Midbrain (tissue), 1 donor: ENCODE data around the gene GPRC5C.
A peak's percentile ranks its signal among the peaks of the same experiment; 100 is the strongest.
"Not testable (repeated sequence)": the region's sequence is repeated elsewhere in the genome, so short reads cannot be mapped to it uniquely, and the experiment has no call there.

Experiments used
- DNase-seq: peaks from one replicate; lab custom pipeline; 2025; lab: John Stamatoyannopoulos, UW

GPRC5C gene

DNA sequence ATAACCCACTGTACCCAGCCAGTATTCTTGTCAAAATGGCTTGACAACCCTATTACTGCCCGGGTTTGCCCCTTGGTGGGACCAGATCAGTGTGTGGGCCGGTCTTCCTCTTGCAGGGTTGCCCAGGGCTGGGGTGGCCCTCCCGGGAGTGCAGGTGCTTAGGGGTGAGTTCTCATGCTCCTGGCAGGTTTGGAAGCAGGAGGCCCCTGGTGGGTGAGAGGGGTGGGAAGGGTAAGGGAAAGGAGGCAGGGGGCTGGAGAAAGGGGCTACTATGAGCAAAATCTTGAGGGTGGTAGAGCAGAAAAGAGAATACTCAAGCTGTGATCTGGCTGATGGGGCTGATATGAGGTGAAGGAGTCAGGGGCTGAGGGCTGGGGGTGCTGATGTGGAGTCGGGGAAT, 41.0 kb downstream of the GPRC5C start:
- no peak for DNase-seq

DNA sequence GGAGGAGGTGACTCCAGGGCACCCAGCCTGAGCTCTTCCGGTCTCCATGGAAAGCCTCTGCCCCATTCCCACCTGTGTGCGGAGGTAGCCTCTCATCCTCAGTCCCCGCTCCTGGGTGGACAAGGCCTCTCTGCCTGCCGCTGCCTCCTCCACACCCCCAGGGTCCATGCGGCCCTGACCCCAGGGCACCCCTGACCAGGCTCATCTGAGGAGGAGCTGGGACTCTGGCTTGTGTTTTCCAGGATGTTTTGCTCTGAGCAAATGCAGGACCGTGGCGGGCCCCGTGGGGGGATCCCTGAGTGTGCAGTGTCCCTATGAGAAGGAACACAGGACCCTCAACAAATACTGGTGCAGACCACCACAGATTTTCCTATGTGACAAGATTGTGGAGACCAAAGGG, 41.4 kb downstream of the GPRC5C start:
- DNase-seq: no peak

DNA sequence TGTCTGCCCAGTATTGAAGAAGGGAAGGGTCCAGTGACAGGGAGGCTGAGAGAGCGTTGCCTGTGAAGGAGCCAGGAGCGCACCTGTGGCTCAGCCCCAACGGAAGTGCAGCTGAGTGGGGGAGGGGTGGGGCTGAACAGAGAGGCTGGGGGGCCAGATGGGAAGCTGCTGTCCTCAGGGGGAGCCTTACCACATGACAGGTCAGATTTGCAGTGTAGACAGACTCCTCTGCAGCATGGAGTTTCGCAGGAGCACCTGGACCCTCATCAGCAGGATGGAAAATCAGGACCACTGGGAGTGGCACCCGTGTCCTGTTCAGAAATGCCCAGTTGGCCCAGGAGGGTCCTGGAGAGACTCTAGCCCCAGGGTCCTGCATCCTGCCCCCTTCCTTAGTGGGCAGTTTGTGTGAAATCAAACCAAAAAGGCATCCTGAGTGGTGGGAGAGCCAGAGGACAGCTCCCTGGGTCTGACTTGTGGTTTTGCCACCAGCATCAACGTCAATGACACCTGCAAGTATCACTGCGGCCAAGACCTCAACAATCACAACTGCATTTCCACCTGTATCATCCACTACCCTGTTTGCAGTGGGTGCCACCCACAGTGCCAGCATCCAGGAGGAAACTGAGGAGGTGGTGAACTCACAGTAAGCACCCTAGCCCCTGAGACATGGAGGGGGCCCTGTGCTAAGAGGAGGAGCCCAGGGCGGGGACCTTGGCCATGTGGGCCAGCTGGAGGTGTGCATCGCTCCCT, 42.3 kb downstream of the GPRC5C start:
- DNase-seq: no peak

DNA sequence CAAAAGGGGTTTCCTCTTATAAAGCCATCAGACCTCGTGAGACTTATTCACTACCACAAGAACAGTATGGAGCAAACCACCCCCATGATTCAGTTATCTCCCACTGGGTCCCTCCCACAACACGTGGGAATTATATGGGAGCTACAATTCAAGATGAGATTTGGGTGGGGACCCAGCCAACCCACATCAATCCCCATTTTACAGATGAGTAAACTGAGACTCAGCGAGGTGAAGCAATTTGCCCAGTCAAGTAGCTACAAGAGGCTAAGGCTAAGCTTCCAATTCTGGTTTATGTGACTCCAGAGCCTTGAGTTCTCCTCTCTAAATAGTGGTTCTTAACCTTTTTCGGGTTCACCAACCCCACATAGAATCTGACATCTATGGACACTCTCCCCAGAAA, 43.3 kb downstream of the GPRC5C start:
- no peak for DNase-seq

DNA sequence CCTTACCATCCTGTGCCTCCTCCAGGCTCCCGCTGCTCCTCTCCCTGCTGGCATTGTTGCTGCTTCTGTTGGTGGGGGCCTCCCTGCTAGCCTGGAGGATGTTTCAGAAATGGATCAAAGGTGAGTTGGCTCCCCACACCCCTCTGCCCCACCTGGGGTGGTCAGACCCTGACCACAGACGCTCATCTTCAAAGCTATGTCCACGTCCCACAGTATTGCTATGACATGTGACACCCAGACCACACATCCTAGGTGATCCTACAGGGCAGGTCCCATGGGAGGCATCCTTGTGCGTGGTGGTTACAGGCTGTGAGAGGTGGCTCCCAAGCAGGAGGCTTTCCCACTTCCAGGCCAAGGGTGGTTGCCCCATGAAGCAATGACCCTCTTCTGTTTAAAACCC, 45.5 kb downstream of the GPRC5C start:
- no peak for DNase-seq

DNA sequence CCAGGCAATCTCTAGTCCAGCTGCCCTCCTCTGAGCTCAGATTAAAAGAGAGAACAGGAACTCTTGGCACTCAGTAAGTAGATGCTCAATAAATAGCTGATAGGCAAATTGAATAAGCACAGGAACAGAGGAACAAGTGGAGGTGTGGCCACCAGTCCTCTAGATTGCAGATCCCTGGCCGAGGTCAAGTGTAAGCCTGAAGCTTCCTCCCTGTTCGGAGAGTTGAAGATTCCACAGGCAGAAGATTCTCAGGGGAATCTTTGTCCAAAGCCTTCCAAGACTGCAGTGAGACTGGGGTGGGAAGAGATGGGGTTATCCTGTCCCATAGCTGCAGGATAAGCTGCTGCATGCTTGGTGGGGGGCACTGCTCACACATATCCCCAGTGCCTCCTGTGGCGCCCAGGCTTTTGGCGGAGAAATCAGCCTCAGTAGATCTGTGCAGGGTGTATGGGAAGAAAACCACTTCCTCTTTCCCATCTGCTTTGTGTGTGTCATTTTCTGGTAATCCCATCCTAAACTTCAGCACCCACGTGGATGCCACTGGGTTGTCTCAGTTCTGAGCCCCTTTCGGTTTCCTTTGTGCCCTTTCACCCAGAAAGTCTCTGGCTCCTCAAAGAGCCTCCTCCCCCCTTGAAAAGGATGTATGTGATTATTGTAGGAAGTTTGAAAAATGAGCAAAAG, 46.7 kb downstream of the GPRC5C start:
- peak; percentile 25 for DNase-seq

DNA sequence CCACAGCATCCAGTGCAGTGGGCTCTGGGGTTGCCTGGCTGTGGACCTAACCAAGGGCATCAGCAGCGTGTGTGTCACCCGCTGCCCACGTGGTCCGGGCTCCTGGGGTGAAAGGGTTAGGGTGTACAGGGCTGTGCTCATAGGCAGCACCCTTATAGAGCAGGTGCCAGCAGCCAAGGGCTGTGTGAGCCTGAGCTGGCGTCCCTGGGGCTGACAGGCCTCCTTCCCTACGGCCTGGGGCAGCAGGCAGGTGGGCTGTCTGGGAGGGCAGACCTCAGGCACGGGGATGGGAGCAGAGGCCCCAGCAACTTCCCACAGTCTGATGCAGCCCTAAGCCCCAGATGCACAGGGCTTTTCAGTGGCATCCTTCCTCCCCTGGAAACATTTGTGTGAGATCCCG, 48.4 kb downstream of the GPRC5C start:
- DNase-seq: no peak

DNA sequence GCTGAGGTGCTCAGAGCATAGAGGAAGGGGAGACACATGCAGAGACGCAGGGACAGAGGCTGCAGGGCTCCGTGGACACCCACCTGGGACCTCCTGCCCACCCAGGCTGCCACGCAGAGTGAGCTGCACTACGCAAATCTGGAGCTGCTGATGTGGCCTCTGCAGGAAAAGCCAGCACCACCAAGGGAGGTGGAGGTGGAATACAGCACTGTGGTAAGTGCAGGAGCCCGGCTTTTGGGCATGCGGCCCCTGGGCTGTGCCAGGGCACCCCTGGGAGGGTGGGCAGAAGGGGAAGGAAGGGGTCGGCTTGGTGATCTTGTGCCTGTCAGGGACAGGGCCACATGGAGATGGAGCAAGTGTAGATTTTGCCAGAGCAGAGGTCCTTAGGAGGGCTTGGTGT, 49.7 kb downstream of the GPRC5C start:
- no peak for DNase-seq

DNA sequence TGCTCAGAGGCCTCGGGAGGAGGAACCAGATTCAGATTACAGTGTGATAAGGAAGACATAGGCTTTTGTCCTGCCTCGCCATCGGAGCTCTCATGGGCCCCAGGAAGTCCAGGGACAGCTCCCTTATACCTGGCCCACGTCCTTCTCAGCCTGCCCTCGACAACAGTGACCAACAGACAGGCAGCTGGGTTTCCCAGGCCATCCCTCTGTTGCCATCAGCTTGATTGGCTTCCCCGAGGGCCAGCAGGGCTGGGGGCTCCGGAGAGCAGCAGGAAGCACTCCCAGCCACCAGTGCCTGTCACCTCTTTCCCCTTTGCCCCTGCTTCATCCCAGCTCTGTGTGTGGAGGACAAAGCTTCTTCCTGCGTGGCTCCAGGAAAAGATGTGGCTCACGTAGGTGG, 52.2 kb downstream of the GPRC5C start:
- DNase-seq: no peak

DNA sequence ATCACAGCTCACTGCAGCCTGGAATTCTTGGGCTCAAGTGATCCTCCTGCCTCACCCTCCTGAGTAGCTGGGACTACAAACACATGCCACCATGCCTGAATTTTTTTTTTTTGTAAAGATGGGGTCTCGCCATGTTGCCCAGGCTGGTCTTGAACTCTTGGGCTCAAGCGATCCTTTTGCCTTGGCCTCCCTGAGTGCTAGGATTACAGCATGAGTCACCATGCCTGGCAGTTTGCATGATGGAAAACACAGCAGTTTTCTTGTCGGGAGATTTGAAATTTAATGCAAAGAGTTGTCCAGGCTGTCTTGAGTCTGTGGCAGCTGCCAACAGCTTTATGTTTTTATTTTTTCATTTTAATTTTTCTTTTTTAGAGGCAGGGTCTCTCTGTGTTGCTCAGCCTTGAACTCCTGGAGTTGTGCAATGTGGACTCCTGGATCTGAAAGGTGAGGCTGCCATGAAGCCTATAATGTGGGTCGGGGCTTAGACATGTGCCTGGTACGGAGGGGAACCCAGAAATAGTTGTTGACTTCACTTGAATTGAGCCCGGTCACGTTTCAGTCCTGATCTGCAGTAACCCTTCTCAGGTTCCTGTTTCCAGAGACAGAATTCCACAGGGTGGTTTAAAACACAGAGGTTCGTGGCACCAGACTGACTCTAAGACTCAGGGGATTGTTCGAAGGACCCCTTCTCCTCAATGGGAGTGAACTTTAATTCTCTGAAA, 53.3 kb downstream of the GPRC5C start:
- no peak for DNase-seq

DNA sequence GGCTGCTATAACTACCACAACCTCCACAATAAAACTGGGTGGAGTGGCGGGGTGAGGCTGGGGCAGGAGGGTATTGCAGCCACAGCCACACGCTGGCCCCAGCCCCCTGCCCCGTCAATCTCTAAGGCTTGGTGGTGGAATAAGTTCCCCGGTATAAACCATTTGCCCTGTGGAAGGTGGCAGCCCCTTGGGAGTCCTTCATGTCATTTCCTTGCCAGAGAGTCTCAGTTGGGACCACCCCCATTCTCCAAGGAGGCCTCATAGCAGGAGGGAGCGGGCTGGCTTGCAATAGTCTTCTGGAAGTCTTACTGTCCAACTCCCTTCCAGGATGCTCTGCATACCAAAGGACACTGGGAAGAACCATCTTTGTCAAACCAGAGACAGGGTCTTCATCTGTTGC, 54.0 kb downstream of the GPRC5C start:
- DNase-seq: no peak

DNA sequence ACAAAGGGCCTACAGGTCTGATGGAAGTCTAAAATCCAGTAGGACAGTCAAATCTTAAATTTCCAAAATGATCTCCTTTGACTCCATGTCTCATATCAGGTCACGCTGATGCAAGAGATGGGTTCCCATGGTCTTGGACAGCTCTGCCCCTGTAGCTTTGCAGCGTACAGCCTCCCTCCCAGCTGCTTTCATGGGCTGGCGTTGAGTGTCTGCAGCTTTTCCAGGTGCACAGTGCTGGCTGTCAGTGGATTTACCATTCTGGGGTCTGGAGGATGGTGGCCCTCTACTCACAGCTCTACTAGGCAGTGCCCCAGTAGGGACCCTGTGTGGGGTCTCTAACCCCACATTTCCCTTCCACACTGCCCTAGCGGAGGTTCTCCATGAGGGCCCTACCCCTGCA, 56.4 kb downstream of the GPRC5C start:
- DNase-seq: not testable (repeated sequence)

DNA sequence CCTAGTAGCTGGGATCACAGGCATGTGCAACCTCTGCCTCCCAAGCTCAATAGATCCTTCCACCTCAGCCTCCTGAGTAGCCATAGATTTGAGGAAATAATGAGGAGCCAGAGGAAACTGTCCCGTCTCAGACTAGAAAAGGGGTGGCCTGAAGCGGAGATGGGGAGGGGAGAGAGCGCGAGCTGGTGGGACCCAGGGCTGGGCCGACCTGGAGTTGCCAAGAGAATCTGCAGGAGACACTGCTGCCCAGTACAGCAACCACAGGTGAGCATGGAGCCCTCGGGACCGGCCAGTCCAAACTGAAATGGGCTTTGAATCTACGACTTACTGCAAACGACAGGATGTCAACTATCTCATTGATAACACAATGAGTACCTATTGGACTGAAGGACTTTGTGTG, 58.8 kb downstream of the GPRC5C start:
- no peak for DNase-seq

DNA sequence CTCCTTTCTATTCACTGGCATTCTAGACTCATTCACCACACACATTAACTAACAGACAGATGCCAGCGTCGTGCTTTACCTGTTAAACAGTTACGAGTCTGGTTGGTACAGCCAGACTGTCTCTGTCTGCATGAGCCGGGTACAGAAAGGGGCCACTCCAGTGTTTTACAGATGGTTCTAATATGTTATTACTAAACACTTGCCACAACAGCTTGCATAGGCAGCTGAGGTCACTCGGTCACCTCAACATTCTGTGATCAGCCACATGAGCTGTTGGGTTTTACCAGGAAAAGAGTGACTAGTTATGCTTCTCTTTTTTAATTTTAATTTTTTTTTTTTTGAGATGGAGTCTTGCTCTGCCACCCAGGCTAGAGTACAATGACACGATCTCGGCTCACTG, 59.7 kb downstream of the GPRC5C start:
- DNase-seq: no peak

DNA sequence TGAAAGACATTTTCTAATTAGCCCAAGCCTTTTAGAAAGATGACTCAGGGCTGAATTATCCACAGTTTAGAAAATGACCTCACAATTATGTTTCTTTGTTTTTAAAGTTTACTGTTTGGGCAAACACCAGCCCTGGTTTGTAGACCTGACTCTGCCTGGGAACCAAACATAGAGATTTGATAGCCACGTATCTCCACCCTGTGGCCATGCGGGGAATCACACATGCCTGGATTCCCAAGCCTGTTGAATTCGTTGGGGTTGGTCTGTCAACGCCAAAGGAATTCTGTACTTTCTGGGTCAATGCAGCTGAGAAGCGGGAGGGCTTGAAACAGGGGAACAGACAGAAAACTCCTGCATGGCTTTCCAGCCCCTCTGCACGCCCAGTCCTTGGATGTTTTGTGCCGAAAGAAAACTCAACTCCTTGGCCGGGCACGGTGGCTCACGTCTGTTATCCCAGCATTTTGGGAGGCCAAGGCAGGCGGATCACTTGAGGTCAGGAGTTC, 61.5 kb downstream of the GPRC5C start:
- peak; percentile 65 for DNase-seq
